Choroid plexus epithelial cell (primary cell): ENCODE data around the gene TFEB.

Experiments
- DNase-seq: peaks from one replicate; pipeline ENCODE4 v3.0.0-alpha.2; 2010; ENCODE audit warnings: low read depth
- H3K4me3 ChIP-seq: 2 replicates; pipeline ENCODE4 v1.5.1; 2011; ENCODE audit warnings: low read depth, mild to moderate bottlenecking, control low read depth, low read length, moderate library complexity
- CTCF ChIP-seq: conservative IDR thresholded peaks from 2 replicates; pipeline ENCODE4 v1.5.1; 2011; ENCODE audit warnings: low read depth, mild to moderate bottlenecking, control low read depth, inconsistent platforms, low read length, moderate library complexity

The TFEB gene

GRCh38 chr6:41759905-41760579 is 24.6 kb upstream of the TFEB start:
- no peak overlapping the region for H3K4me3 ChIP-seq

GRCh38 chr6:41759106-41759904 is 23.9 kb upstream of the TFEB start:
- DNase-seq = no peak
- no peak overlapping the region for H3K4me3 ChIP-seq
- TF ChIP-seq CTCF = no peak

More at GRCh38 chr6:41759905-41760579, 24.6 kb upstream of the TFEB start:
- no peak for TF ChIP-seq CTCF
- no peak for DNase-seq

- H3K4me3 ChIP-seq = no peak overlapping the region
- TF ChIP-seq CTCF = no peak
- no peak for DNase-seq
Observed at GRCh38 chr6:41758641-41759035, 23.2 kb upstream of the TFEB start.

- peak; percentile 44 for DNase-seq
- no peak for TF ChIP-seq CTCF
- no peak overlapping the region for H3K4me3 ChIP-seq
Observed at GRCh38 chr6:41757931-41758640, 22.7 kb upstream of the TFEB start.

GRCh38 chr6:41757271-41757670 is 21.9 kb upstream of the TFEB start:
- no peak for DNase-seq
- no peak for TF ChIP-seq CTCF
- no peak overlapping the region for H3K4me3 ChIP-seq

GRCh38 chr6:41756354-41756753 is 20.9 kb upstream of the TFEB start:
- H3K4me3 ChIP-seq = no peak overlapping the region
- DNase-seq = no peak

More at GRCh38 chr6:41756354-41756753, 20.9 kb upstream of the TFEB start:
- TF ChIP-seq CTCF = no peak
